ENCODE data around the gene NEK11.

DNA sequence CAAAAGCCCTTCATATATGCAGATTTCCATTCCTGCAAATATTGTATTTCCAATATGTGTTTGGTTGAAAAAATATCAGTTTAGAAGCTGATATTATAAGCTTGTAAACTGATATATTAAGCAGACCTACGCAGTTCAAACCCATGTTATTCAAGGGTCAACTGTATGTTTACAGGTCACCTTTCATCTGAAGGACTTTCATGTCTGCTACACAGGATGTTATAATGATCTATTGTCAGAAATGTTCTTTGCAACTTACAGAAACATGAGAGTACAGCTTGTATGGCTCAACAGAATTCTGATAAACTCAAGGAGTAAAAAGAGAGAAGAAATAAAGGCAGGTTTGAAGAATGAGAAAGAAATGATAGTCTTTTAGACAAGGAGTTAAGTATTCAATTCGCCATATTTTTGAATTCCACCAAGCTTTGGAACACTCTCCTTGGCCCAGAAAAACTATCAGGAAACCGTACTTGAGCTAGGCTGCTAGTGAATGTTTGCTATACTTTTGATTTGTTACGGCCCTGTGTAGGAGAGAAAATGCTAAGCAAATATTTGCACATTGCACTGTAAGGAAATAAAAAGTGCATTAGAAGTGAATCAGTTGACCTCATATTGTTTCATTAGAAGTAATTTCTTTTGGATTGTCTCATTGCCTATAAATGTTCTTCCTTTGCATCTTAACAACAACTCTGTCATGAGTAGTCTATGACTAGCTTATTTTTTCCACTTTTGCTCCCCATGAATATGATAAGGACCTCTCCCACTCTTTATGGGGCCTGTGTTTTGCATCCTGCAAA lies 81.2 kb downstream of the NEK11 start:
- TF ChIP-seq EZH2 (IDR thresholded peaks at IDR 0.05; ENCODE audit: borderline replicate concordance, low read length) = no peak
- TF ChIP-seq, protein P1, sequence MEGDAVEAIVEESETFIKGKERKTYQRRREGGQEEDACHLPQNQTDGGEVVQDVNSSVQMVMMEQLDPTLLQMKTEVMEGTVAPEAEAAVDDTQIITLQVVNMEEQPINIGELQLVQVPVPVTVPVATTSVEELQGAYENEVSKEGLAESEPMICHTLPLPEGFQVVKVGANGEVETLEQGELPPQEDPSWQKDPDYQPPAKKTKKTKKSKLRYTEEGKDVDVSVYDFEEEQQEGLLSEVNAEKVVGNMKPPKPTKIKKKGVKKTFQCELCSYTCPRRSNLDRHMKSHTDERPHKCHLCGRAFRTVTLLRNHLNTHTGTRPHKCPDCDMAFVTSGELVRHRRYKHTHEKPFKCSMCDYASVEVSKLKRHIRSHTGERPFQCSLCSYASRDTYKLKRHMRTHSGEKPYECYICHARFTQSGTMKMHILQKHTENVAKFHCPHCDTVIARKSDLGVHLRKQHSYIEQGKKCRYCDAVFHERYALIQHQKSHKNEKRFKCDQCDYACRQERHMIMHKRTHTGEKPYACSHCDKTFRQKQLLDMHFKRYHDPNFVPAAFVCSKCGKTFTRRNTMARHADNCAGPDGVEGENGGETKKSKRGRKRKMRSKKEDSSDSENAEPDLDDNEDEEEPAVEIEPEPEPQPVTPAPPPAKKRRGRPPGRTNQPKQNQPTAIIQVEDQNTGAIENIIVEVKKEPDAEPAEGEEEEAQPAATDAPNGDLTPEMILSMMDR (conservative IDR thresholded peaks at IDR 0.05 in 1 of 2, IDR thresholded peaks at IDR 0.05 in 1 of 2; ENCODE audit: extremely low read depth in 1 of 2, insufficient read depth in 1 of 2, low read depth in 1 of 2, low read length in 2 of 2) = no peak
